Stimulated activated CD8-positive, alpha-beta memory T cell treated with anti-CD3 and anti-CD28 coated beads, Interleukin-2, amount 100 ng/mL, for 48 hours (primary cell): ENCODE data around the gene EIF3I.
A peak's percentile ranks its signal among the peaks of the same experiment; 100 is the strongest.
"Not testable (repeated sequence)": the region's sequence is repeated elsewhere in the genome, so short reads cannot be mapped to it uniquely, and the experiment has no call there.

Experiments used
- DNase-seq, 2 donors: peaks; one replicate each; pipeline ENCODE4 v3.0.0-alpha.2; 2020; ENCODE audit warnings: low read depth in 2 of 2

EIF3I gene

GRCh38 chr1:32232558-32233304, 10.5 kb downstream of the EIF3I start:
- no peak for DNase-seq

- DNase-seq, result no peak
Measured at GRCh38 chr1:32234792-32235191, 12.6 kb downstream of the EIF3I start.

DNA sequence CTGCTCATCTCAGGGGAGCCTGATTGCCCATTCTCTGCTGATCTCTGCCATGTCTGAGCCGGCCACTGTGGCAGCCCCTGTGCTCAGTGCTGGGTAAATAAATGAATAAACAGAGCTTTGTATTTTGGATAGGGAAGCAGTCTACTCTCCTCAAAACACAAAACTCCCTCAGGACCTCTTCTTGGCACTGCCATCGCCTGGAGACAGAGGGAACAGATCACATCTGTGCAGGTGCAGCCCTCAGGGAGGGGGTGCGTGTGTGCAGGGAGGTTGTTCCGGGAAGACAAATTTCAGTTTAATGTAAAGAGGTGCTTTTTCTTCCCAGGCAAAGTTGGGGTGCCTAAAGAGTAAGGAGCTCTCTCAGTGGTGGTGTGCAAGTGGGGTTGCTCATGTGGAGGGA, 17.1 kb downstream of the EIF3I start:
- no peak for DNase-seq

GRCh38 chr1:32239790-32240139, 17.6 kb downstream of the EIF3I start:
- no peak for DNase-seq

GRCh38 chr1:32240140-32240951, 18.1 kb downstream of the EIF3I start:
- DNase-seq, result peak in 1 of 2 donors; percentile 40

GRCh38 chr1:32241001-32241763, 19.0 kb downstream of the EIF3I start:
- DNase-seq, result no peak

DNA sequence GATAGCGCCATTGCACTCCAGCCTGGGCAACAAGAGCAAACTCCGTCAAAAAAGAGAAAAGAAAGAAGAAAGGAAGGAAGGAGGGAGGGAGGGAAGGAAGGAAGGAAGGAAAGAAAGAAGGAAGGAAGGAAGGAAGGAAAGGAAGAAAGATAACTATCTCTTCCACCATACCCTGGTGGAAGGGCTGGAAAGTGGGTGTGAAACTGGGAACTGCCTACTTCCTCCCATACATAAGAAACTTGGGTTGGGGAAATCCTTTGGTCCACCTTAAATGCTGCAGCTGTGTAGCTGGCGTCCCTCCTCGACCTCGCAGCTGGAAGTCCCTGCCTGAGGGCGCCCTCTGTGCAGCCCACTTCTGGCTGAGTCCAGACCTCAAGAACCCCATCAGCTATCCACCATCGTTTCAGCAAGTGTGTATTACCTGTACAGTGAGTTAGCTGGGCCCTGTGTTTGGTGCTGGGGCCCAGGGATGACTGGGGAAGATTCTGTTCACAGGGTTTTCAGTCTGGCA, 20.2 kb downstream of the EIF3I start:
- DNase-seq, result no peak

DNA sequence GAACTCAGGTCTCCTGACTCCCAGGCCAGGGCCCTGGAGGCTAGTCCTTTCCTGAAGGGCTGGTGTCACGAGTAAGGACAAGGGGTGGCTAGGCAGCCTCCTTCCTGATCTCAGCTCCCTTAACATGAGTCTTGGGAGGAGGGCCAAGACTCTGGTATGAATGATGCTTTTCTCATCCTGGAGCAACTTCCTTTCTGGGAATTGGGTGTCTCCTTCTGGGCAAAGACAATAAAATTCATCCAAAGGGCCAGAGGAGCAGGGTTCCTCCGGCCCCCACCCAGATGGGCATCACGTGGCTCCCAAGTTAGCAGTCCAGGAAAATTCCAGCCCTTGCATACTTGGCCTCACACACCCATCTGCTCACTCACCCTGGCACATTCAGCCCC, 24.7 kb downstream of the EIF3I start, which contains the start of gene FAM167B:
Gene FAM167B (plus strand): TSS at position 335 of the 386 bp plus-strand sequence. CDS start 200 bp downstream, outside the sequence.
- no peak for DNase-seq

DNA sequence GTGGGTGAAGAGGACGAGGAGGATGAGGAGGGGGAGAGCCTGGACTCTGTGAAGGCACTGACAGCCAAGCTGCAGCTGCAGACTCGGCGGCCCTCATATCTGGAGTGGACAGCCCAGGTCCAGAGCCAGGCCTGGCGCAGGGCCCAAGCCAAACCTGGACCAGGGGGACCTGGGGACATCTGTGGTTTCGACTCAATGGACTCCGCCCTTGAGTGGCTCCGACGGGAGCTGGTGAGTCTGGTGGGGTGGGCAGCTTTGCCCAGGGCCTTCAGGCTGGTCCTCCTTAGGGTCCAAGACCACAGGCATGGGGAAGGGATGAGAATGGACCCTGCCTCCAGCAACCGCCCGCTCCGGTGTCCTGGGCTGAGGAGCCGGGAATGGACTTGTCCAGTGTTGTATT, 25.2 kb downstream of the EIF3I start:
- DNase-seq, result no peak

DNA sequence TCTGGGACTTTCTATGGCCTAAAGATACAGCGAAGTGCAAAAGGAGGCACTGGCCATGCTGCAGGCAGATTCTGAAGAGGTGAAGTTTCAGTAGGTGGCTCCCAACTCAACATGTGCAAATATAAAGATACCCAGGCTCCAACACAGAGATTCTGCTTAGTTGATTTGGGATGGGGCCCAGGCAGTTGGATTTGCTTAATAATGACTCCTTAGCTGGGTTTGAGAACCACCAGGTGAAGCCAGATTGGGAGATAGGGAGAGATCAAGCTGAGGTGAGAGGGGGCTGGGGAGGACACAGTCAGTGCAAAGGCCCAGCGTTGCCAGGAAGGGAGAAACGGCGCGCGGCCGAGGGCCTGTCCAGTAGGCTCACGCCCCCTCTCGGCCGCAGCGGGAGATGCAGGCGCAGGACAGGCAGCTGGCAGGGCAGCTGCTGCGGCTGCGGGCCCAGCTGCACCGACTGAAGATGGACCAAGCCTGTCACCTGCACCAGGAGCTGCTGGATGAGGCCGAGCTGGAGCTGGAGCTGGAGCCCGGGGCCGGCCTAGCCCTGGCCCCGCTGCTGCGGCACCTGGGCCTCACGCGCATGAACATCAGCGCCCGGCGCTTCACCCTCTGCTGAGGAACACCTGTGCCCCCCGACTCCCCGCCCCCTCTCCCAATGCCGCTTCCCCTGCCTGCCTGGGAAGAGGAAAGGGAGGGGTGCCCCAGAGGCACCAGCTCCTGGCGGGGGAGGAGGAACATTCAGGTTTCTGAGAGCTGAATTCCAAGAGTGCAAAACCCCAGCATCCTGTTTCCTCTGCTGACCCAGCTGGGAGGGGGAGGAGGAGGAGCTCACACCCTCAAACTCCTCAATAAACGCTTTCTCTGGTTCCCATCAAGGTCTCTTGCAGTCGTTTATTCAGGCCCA, 26.0 kb downstream of the EIF3I start:
- peak; percentile 83 to 85 for DNase-seq

GRCh38 chr1:32249831-32250525, 27.8 kb downstream of the EIF3I start:
- DNase-seq, result peak; percentile 60 to 71

DNA sequence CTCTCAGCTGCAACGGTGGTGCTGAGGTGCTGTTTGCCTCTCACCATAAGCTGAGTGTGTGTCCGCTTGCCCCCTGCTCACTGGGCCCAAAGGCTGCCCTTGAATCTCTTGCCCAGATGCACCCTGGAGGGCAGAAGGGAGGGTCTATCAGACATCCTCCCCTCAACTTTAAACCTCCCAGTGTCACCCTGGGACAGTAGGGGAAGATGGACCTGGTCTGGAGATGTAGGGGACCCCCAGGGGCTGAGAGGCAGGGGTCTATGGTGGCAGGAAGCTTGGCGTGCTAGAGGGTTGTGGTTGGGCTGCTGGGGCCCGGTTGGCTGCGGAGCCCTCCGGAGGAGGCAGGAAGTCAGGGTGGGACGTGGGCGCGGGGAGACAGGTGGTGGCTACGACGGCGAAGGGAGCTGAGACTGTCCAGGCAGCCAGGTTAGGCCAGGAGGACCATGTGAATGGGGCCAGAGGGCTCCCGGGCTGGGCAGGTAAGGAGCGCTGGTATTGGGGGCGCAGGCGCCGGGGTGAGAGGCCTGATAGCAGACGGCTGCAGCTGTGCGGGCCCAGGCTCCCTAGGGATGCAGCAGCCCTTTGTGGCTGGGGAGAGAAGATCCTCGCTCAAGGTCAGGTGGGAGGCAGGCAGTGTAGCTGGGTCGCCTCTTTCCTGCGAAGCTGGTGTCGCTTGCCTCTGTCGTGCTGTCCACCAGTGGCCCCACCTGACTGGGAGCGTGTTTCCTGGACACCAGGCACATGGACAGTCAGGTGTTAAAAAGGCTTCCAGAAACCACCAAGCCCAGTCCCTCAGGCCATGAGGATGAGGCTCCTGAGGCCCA, 28.9 kb downstream of the EIF3I start, which contains the start of gene LCK:
Gene LCK (plus strand): TSS at position 373 of the 824 bp plus-strand sequence. CDS start 23,065 bp downstream, outside the sequence.
- DNase-seq, result peak; percentile 66 to 70

- DNase-seq, result no peak
Measured at GRCh38 chr1:32255072-32256071, 33.2 kb downstream of the EIF3I start.

- DNase-seq, result no peak
Measured at GRCh38 chr1:32256473-32257226, 34.4 kb downstream of the EIF3I start.

DNA sequence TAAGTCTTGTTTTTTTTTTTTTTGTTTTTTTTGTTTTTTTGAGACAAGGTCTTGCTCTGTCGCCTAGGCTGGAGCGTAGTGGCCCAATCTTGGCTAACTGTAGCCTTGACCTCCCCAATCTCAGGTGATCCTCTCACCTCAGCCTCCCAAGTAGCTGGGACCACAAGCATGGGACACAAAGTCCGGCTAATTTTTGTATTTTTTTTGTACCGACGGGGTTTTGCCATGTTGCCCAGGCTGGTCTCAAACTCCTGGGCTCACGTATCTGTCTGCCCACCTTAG, 35.0 kb downstream of the EIF3I start:
- DNase-seq, result no peak

- DNase-seq, result not testable (repeated sequence)
Measured at GRCh38 chr1:32263236-32263593, 41.0 kb downstream of the EIF3I start.

GRCh38 chr1:32263744-32264143, 41.5 kb downstream of the EIF3I start:
- DNase-seq, result no peak

DNA sequence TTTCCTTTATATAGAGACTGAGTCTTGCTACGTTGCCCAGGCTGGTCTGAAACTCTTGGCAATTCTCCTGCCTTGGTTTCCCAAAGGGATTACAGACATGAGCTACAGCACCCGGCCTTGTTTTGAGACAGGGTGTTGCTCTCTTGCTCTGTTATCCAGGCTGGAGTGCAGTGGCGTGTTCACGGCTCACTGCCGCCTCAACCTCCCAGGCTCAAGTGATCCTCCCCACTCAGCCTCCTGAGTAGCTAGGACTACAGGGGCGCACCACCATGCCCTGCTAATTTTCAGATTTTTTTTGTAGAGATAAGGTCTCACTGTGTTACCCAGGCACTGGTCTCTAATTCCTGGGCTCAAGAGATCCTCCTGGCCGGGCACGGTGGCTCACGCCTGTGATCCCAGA, 43.6 kb downstream of the EIF3I start:
- DNase-seq, result no peak
